Activated CD8-positive, alpha-beta memory T cell treated with anti-CD3 and anti-CD28 coated beads for 48 hours (primary cell): ENCODE results near the gene FBXO21.

Source experiments
- DNase-seq, 3 experiments: peaks; one replicate each; pipeline ENCODE4 v3.0.0-alpha.2; 2020; ENCODE audit warnings: low read depth in 2 of 3, low spot score in 2 of 3

FBXO21 gene

GRCh38 chr12:117140397-117141096 lies 49.7 kb downstream of the FBXO21 start:
- no peak for DNase-seq

- DNase-seq = no peak
Observed at GRCh38 chr12:117139025-117139717, 51.1 kb downstream of the FBXO21 start.

DNA sequence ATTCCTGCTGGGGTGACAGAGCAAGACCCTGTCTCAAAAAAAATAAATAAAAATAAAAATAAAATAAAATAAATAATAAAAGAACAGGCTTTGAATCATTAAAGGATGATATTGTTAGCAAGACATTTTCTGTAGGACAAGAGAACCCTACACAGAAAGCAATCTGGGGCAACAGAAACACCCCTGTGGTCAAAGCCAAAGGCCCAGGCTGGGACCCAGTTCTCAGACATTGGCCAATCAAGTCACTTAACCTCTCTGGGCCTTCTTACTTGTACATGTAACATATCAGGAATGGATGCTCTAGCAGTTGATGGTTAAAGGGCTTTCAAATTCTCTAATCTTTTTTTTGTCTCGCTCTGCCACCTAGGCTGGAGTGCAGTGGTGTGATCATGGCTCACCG lies 55.5 kb downstream of the FBXO21 start:
- no peak for DNase-seq

- peak in 2 of 3 experiments; percentile 26 to 41 for DNase-seq
Observed at GRCh38 chr12:117134059-117134458, 56.2 kb downstream of the FBXO21 start.

DNA sequence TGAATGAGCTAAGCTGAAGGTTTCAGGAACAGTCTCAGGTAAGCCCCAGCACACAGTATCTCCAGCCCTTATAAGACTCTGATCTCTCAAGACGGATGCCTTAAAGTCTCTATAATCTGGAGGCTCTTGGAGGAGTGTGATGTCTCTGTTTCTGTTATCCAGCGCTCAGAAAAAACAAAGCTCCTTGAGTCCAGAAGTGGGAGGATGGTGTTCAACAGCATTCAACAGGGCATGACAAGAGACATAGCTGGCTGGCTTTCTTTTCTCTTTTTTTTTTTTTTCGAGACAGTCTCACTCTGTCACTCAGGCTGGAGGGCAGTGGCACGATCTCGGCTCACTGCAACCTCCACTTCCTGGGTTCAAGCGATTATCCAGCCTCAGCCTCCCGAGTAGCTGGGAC lies 59.5 kb downstream of the FBXO21 start:
- DNase-seq = no peak

- DNase-seq = no peak
Observed at GRCh38 chr12:117129391-117129790, 60.9 kb downstream of the FBXO21 start.

DNA sequence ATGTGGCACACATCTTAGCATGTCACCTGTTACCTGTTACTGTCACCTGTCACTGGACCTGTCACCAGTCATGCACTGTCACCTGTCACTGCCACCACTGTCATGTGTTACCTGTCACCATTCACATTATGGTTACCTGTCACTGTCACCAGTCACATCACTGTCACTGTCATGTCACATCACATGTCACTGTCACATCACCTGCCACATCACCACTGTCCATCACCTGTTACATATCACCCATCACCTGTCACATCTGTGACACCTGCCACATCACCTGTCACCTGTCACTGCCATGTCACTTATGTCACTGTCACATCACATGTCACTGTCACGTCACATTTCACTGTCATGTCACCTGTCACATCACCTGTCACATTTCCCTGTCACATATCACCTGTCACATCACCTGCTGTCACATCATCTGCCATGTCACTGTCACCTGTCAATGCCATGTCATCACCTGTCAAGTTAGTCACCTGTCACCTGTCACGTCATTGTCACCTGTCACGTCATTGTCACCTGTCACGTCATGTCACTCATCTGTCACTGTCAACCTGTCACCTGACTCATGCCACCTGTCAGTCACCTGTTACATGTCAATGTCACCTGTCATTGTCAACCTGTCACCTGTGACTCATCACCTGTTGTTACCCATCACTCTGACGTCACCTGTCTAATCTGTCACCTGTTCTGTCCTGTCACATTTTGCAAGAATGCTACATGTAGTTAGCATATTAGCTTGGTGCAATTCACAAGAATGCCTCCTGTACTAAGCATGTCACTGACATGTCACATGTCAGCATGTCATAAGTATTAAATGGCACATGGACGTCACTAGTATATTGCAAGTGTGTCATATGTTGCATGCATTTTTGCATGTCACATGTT lies 62.1 kb downstream of the FBXO21 start:
- DNase-seq = no peak

DNA sequence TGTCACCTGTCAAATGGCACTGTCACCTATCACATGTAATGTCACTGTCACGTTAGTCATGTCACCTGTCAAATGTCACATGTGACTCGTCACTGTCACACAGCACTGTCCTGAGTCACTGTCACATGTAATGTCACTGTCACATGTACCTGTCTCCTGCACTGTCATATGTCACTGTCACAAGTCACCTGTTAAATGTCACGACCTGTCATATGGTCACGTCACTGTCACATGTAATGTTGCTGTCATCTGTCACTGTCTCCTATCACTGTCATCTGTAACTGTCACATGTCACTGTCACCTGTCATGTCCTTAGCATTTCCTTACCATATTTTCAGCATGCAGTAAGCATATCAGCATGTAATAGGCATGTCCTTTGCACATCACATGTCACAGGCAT lies 63.9 kb downstream of the FBXO21 start:
- DNase-seq = no peak

DNA sequence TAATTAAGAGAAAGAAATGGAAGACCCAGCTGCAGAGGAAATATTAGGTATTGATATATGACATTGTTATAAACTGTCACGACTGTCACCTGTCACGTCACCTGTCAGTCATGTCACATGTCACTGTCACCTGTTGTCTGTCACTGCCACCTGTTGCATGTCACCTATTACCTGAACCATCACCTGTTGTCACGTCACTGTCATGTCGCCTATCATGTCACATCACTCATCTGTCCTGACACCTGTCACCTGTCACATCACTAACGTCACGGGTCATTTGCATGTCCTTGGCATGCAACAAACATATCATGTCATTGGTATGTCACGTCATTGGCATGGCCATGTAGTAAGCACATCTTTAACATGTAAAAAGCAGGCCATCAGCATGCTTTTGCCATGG lies 64.5 kb downstream of the FBXO21 start:
- no peak for DNase-seq

DNA sequence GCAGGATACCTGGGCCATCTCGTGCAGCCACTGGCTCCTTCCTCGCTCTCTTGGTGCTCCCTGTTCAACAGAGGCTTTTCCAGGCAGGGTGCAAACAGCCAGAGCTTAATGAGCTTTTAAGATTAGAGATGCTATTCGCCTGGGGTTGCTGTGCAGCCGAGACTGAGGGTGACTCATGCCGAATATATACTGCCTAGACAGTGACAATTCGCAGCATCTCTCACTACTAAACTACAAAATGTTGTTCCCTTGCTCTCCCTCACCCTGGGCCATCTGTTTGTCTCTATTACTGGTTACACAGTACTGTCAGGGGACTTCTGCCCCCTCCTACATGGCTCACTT lies 65.0 kb downstream of the FBXO21 start:
- DNase-seq = no peak

GRCh38 chr12:117124421-117125271 lies 65.6 kb downstream of the FBXO21 start:
- no peak for DNase-seq

DNA sequence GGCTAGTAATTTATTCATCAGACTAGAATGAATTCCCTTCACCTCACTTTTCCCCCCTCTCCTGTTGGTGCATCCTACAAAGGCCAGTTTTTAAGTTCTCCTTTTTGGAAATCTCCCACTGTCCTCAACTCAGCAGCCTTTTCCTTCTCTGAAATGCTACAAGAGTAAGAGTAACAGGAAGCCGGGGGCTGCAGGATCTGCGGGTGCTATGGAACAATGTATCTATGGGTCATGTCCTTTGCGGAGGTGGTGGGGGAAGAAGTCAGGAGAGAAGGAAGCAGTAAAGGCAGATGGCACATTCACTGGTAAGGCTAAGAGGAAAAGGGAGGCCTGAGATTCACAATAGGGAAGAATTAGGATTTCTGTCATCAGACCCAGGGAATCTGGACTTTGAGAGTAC lies 68.8 kb downstream of the FBXO21 start:
- no peak for DNase-seq

GRCh38 chr12:117120787-117121186 lies 69.5 kb downstream of the FBXO21 start:
- DNase-seq = no peak

GRCh38 chr12:117119592-117120198 lies 70.6 kb downstream of the FBXO21 start:
- no peak for DNase-seq

GRCh38 chr12:117118838-117119591 lies 71.3 kb downstream of the FBXO21 start:
- no peak for DNase-seq

DNA sequence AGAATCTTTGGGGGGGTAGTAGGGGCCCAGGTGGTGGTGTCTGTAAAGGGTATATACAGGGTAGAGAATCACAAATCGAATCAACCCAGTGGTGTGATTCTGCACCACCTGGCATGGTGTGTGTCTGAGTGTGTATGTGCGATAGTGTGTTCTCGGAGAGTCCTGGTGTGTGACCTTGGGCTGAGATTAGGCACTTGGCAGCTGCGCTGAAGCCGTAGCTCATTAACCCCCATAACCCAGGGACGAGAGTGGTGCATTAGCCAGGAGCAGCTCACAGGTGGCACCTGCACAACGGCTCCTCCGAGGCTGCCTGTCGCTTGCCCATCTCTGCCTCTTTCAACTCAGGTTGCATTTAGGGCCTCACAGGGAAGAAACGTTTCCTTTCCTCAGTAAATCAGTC lies 75.5 kb downstream of the FBXO21 start:
- DNase-seq = no peak

- no peak for DNase-seq
Observed at GRCh38 chr12:117113231-117113630, 77.0 kb downstream of the FBXO21 start.

DNA sequence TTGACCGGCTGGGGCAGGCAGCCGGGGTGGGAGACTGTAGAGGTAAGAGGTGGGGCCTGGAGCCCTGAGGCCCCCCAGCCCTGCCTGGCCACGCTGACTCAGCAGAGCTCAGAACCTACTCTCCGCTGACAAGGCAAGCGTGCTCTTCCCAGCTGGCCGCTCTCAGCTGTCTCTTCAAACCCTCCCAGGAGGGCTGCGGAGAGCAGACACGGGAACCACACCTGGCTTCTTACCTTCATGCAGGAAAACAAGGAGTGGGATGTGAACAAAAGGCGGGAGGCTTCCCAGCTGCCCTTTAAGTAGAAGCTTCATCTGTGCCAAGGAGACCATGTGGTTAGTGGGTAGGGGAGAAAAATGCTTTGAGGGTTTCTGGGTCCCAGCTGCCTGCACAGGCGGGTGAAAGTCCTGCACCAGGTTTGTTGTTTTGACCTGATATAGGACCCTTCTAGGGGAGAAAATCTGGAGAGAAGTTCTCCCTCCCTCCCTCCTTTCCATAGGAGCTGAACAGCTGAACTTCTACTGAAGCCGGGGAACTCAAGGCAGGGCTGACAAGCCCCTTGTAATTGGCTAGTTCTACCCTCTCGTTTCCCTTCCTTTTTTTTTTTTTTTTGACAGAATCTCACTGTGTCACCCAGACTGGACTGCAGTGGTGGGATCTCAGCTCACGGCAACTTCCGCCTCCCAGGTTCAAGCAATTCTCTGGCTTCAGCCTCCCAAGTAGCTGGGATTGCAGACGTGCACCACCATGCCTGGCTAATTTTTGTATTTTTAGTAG lies 78.3 kb downstream of the FBXO21 start:
- no peak for DNase-seq

GRCh38 chr12:117111386-117111785 lies 78.9 kb downstream of the FBXO21 start:
- no peak for DNase-seq
